Keratinocyte (primary cell): Measurements from ENCODE around the gene LRATD1. TPM values are rescaled to one million over a fixed set of nuclear protein-coding genes. Genes with fewer than 3 reads are reported as not detected.

Source experiments
- DNase-seq: peaks from one replicate; pipeline ENCODE4 v3.0.0-alpha.2; 2011; ENCODE audit warnings: low read depth, missing footprints, low spot score
- FAIRE-seq: peaks from 2 replicates; lab custom pipeline; 2011; peaks lifted over from hg19 to GRCh38; lab: Jason Lieb, UNC
- H2AFZ ChIP-seq: 2 replicates; pipeline ENCODE4 v1.6.0; 2012; ENCODE audit warnings: low read length, control low read depth, inconsistent platforms; ENCODE audit not compliant: control insufficient read depth
- H3K27ac ChIP-seq: 2 replicates; pipeline ENCODE4 v1.5.1; 2011; ENCODE audit warnings: low read length; ENCODE audit not compliant: control insufficient read depth, insufficient read depth
- H3K27me3 ChIP-seq: 3 replicates; pipeline ENCODE4 v1.6.0; 2011; ENCODE audit warnings: low read length; ENCODE audit not compliant: control insufficient read depth, insufficient read depth; ENCODE audit errors: extremely low read depth
- H3K36me3 ChIP-seq, 2 experiments: 2 replicates in 1 of 2; 3 replicates in 1 of 2; pipeline ENCODE4 v1.5.1; 2011; ENCODE audit warnings: low read length in 2 of 2, mild to moderate bottlenecking in 1 of 2; ENCODE audit not compliant: control insufficient read depth in 2 of 2, insufficient read depth in 2 of 2; ENCODE audit errors: extremely low read depth in 1 of 2
- H3K4me1 ChIP-seq: 3 replicates; pipeline ENCODE4 v1.5.1; 2011; ENCODE audit warnings: low read length; ENCODE audit not compliant: control insufficient read depth, insufficient read depth; ENCODE audit errors: extremely low read depth
- H3K4me2 ChIP-seq: 3 replicates; pipeline ENCODE4 v1.6.0; 2011; ENCODE audit warnings: low read depth, low read length; ENCODE audit not compliant: control insufficient read depth, insufficient read depth; ENCODE audit errors: extremely low read depth
- H3K4me3 ChIP-seq, 3 experiments: fragments of 200-600 bp in 1 of 3; sonication (generic) in 1 of 3; 2 replicates in 2 of 3; 3 replicates in 1 of 3; pipeline ENCODE4 v1.5.1; 2011 to 2016; ENCODE audit warnings: low read length in 3 of 3, mild to moderate bottlenecking in 3 of 3, control low read depth in 2 of 3, inconsistent platforms in 1 of 3, low read depth in 1 of 3, mixed read lengths in 1 of 3, mixed run types in 1 of 3, moderate library complexity in 1 of 3; ENCODE audit not compliant: control insufficient read depth in 2 of 3, insufficient read depth in 2 of 3; ENCODE audit errors: extremely low read depth in 1 of 3
- H3K79me2 ChIP-seq: 2 replicates; pipeline ENCODE4 v1.6.0; 2012; ENCODE audit warnings: low read length; ENCODE audit not compliant: control insufficient read depth, insufficient read depth
- H3K9ac ChIP-seq: 3 replicates; pipeline ENCODE4 v1.6.0; 2011; ENCODE audit warnings: low read length; ENCODE audit not compliant: control insufficient read depth, insufficient read depth; ENCODE audit errors: extremely low read depth
- H3K9me1 ChIP-seq: 3 replicates; pipeline ENCODE4 v1.6.0; 2011; ENCODE audit warnings: low read length; ENCODE audit not compliant: control insufficient read depth, insufficient read depth; ENCODE audit errors: extremely low read depth
- H3K9me3 ChIP-seq: 2 replicates; pipeline ENCODE4 v1.5.1; 2012; ENCODE audit warnings: low read depth, low read length; ENCODE audit not compliant: control insufficient read depth
- H4K20me1 ChIP-seq: 3 replicates; pipeline ENCODE4 v1.6.0; 2011; ENCODE audit warnings: low read length; ENCODE audit not compliant: control insufficient read depth, insufficient read depth; ENCODE audit errors: extremely low read depth
- EZH2 ChIP-seq: IDR thresholded peaks from one replicate; pipeline ENCODE4 v1.6.1; 2012; ENCODE audit warnings: inconsistent platforms, mild to moderate bottlenecking, low read length, moderate library complexity
- dilution Hi-C: fragments of 300-500 bp; cut with MboI; formaldehyde crosslinking; loops from one replicate; pipeline ENCODE4 v1.7.0; 2020; ENCODE audit warnings: low sequenced_read_pairs; ENCODE audit not compliant: extremely low pct_ligation_motif_present
- polyA plus RNA-seq, 5 experiments: library from polyadenylated mRNA; depleted of rRNA in 3 of 5; stranded (reverse) in 3 of 5; stranded (forward) in 1 of 5; unstranded in 1 of 5; fragments of >200 nt; gene quantifications; 1 replicate in 1 of 5; 2 replicates in 3 of 5; 3 replicates in 1 of 5; pipeline versions ENCODE4 v1.2.1 to v1.2.3, GENCODE V29; 2011 to 2012; ENCODE audit warnings: missing spikeins in 2 of 5, low read depth in 1 of 5, low replicate concordance in 1 of 5
- TF ChIP-seq, protein P1 (sequence below), 3 experiments: IDR thresholded peaks in 1 of 3; conservative IDR thresholded peaks in 1 of 3; optimal IDR thresholded peaks in 1 of 3; 2 replicates in 2 of 3; 3 replicates in 1 of 3; pipeline versions ENCODE3 to v1.5.1; 2011; ENCODE audit warnings: low read length in 3 of 3, mild to moderate bottlenecking in 3 of 3, moderate library complexity in 2 of 3, control low read depth in 1 of 3, inconsistent platforms in 1 of 3; ENCODE audit not compliant: insufficient read depth in 2 of 3; ENCODE audit errors: extremely low read depth in 1 of 3

LRATD1 gene
- polyA plus RNA-seq, 1 donor (not counting 4 experiments of a cell fraction or from before 2014, with no cell fraction given) = 4.3 TPM

- Histone ChIP-seq H3K27ac (no peak overlapping the region), H3K9ac (no peak overlapping the region), H4K20me1 (no peaks in the 10 kb centered on the region), H3K9me3 (no peaks in the 10 kb centered on the region), H3K4me3 (no peak overlapping the region), H3K4me2 (no peak overlapping the region), H3K36me3 (no peaks in the 10 kb centered on the region), H3K27me3 (no peaks in the 10 kb centered on the region), H3K4me1 (no peaks in the 10 kb centered on the region), H3K79me2 (no peaks in the 10 kb centered on the region), H2AFZ (no peak overlapping the region), H3K9me1 (no peaks in the 10 kb centered on the region)
- TF ChIP-seq EZH2 = no peak
- TF ChIP-seq, protein P1, sequence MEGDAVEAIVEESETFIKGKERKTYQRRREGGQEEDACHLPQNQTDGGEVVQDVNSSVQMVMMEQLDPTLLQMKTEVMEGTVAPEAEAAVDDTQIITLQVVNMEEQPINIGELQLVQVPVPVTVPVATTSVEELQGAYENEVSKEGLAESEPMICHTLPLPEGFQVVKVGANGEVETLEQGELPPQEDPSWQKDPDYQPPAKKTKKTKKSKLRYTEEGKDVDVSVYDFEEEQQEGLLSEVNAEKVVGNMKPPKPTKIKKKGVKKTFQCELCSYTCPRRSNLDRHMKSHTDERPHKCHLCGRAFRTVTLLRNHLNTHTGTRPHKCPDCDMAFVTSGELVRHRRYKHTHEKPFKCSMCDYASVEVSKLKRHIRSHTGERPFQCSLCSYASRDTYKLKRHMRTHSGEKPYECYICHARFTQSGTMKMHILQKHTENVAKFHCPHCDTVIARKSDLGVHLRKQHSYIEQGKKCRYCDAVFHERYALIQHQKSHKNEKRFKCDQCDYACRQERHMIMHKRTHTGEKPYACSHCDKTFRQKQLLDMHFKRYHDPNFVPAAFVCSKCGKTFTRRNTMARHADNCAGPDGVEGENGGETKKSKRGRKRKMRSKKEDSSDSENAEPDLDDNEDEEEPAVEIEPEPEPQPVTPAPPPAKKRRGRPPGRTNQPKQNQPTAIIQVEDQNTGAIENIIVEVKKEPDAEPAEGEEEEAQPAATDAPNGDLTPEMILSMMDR (optimal IDR thresholded peaks at IDR 0.05 in 1 of 3, IDR thresholded peaks at IDR 0.05 in 1 of 3, conservative IDR thresholded peaks at IDR 0.05 in 1 of 3; ENCODE audit: extremely low read depth in 1 of 3, insufficient read depth in 2 of 3, low read length in 3 of 3) = no peak
- dilution Hi-C loops = no loop called here
- no peak for DNase-seq
- no peak for FAIRE-seq
Observed at GRCh38 chr2:14681608-14682007, 49.1 kb downstream of the LRATD1 start.
